ENCODE data around the gene CAMSAP2.

The CAMSAP2 gene

GRCh38 chr1:200774311-200774710 lies 35.6 kb downstream of the CAMSAP2 start:
- Histone ChIP-seq H3K36me3 (ENCODE audit: control insufficient read depth in 2 of 2, insufficient read depth in 1 of 2, low read length in 2 of 2) (peaks cover 0 to 12% of the 10 kb centered on the region in 2 experiments; a peak in 2 of 3 replicates), H3K4me3 (ENCODE audit: low read depth, low read length) (no peak overlapping the region), H3K27ac (ENCODE audit: extremely low read depth, low read depth, low read length) (no peak overlapping the region), H3K4me1 (ENCODE audit: control insufficient read depth, insufficient read depth, low read length) (no peaks in the 10 kb centered on the region), H3K9me3 (ENCODE audit: control insufficient read depth, insufficient read depth, low read depth, low read length) (no peaks in the 10 kb centered on the region)
- TF ChIP-seq PRDM1 (tag by site-specific recombination; IDR thresholded peaks at IDR 0.05) = 0 out of 2 replicates have a peak, but pooled peaks have one; percentile 29
- TF ChIP-seq ZNF585B (tag by site-specific recombination; IDR thresholded peaks at IDR 0.05) = no peak
- ChIA-PET CTCF (interaction anchor here (0.7 kb wide), 1 partner anchor 1844 kb away, joined by 3 read pairs; no protein-coding TSS in a partner anchor), POLR2A (no interaction called here)

- Histone ChIP-seq H3K4me3 (ENCODE audit: low read depth, low read length) (no peak overlapping the region), H3K27ac (ENCODE audit: extremely low read depth, low read depth, low read length) (no peak overlapping the region), H3K4me1 (ENCODE audit: control insufficient read depth, insufficient read depth, low read length) (no peaks in the 10 kb centered on the region), H3K36me3 (ENCODE audit: control insufficient read depth in 2 of 2, insufficient read depth in 1 of 2, low read length in 2 of 2) (peaks cover 0 to 7% of the 10 kb centered on the region in 2 experiments; a peak in 2 of 3 replicates), H3K9me3 (ENCODE audit: control insufficient read depth, insufficient read depth, low read depth, low read length) (no peaks in the 10 kb centered on the region)
- CTCF ChIA-PET = interaction anchor here (0.7 to 1.4 kb wide), 3 partner anchors 29 to 1845 kb away, joined by 3 to 6 read pairs (median 4); no protein-coding TSS in a partner anchor
- POLR2A ChIA-PET = interaction anchor here (0.9 kb wide), 1 partner anchor 105 kb away, joined by 3 read pairs; the partner anchor contains the start of gene DDX59
- no peak for TF ChIP-seq KLF1 (tag by site-specific recombination; IDR thresholded peaks at IDR 0.05)
- TF ChIP-seq ZNF830 (tag by site-specific recombination; IDR thresholded peaks at IDR 0.05; ENCODE audit: low read depth) = no peak
- TF ChIP-seq ZNF555 (tag by site-specific recombination; conservative IDR thresholded peaks at IDR 0.05) = no peak
- TF ChIP-seq ZNF621 (tag by site-specific recombination; IDR thresholded peaks at IDR 0.05) = no peak
- TF ChIP-seq ZNF341 (tag by site-specific recombination; IDR thresholded peaks at IDR 0.05; ENCODE audit: low read depth) = no peak
- TF ChIP-seq ZNF488 (tag by site-specific recombination; IDR thresholded peaks at IDR 0.05) = no peak
- TF ChIP-seq ZNF155 (tag by site-specific recombination; IDR thresholded peaks at IDR 0.05) = no peak
- TF ChIP-seq ZNF837 (tag by site-specific recombination; IDR thresholded peaks at IDR 0.05) = no peak
- TF ChIP-seq SCRT1 (tag by site-specific recombination; IDR thresholded peaks at IDR 0.05; ENCODE audit: borderline replicate concordance) = no peak
- no peak for TF ChIP-seq ZNF214 (tag by site-specific recombination; IDR thresholded peaks at IDR 0.05; ENCODE audit: borderline replicate concordance)
- no peak for TF ChIP-seq ZNF747 (tag by site-specific recombination; IDR thresholded peaks at IDR 0.05)
- no peak for TF ChIP-seq ZNF18 (tag by site-specific recombination; IDR thresholded peaks at IDR 0.05)
- no peak for TF ChIP-seq ZNF202 (tag by site-specific recombination; IDR thresholded peaks at IDR 0.05; ENCODE audit: borderline replicate concordance)
- TF ChIP-seq ZBTB17 (tag by site-specific recombination; IDR thresholded peaks at IDR 0.05) = no peak
These were observed 36.2 kb downstream of the CAMSAP2 start for GRCh38 chr1:200774735-200775444.

GRCh38 chr1:200775850-200776249 lies 37.2 kb downstream of the CAMSAP2 start:
- Histone ChIP-seq H3K9me3 (ENCODE audit: control insufficient read depth, insufficient read depth, low read depth, low read length) (no peaks in the 10 kb centered on the region), H3K4me1 (ENCODE audit: control insufficient read depth, insufficient read depth, low read length) (0 out of 2 replicates have a peak, but pooled peaks cover 7% of the 10 kb centered on the region), H3K36me3 (ENCODE audit: control insufficient read depth in 2 of 2, insufficient read depth in 1 of 2, low read length in 2 of 2) (peaks cover 0 to 1% of the 10 kb centered on the region in 2 experiments; a peak in 2 of 3 replicates), H3K27ac (ENCODE audit: extremely low read depth, low read depth, low read length) (no peak overlapping the region), H3K4me3 (ENCODE audit: low read depth, low read length) (no peak overlapping the region)
- no peak for TF ChIP-seq ZBTB44 (tag by site-specific recombination; IDR thresholded peaks at IDR 0.05)
- no peak for TF ChIP-seq ZNF530 (tag by site-specific recombination; IDR thresholded peaks at IDR 0.05; ENCODE audit: low read depth)
- TF ChIP-seq ZNF843 (tag by site-specific recombination; IDR thresholded peaks at IDR 0.05) = no peak
- TF ChIP-seq SETDB1 (IDR thresholded peaks at IDR 0.05; ENCODE audit: insufficient read length, low read length) = no peak
- ChIA-PET CTCF (interaction anchor here (0.9 to 1.4 kb wide), 2 partner anchors 28 to 153 kb away, joined by 4 to 6 read pairs; no protein-coding TSS in a partner anchor), POLR2A (no interaction called here)
